Tibial artery (tissue), 4 donors: ENCODE results near the gene SIK2.

Experiments
- DNase-seq, 2 donors: peaks; one replicate each; pipeline ENCODE4 v3.0.0-alpha.2; 2019
- H3K27ac ChIP-seq, 2 donors: fragments of 200-600 bp; sonication (generic) in 1 of 2; 1 replicate in 1 of 2; 2 replicates in 1 of 2; pipeline ENCODE4 v1.5.1; 2018 to 2019; ENCODE audit warnings: mild to moderate bottlenecking in 1 of 2
- H3K27me3 ChIP-seq, 2 donors: fragments of 200-600 bp; sonication (generic) in 1 of 2; one replicate each; pipeline versions ENCODE4 v1.5.1 to v1.6.0; 2016 to 2019
- H3K36me3 ChIP-seq, 3 donors: fragments of 200-600 bp; sonication (generic) in 2 of 3; one replicate each; pipeline ENCODE4 v1.5.1; 2016 to 2019; ENCODE audit warnings: mild to moderate bottlenecking in 2 of 3
- H3K4me1 ChIP-seq, 4 donors: fragments of 200-600 bp; sonication (generic) in 2 of 4; 1 replicate in 3 of 4; 2 replicates in 1 of 4; pipeline ENCODE4 v1.5.1; 2016 to 2019
- H3K4me3 ChIP-seq, 2 donors: fragments of 200-600 bp; sonication (generic) in 1 of 2; 1 replicate in 1 of 2; 2 replicates in 1 of 2; pipeline ENCODE4 v1.5.1; 2018 to 2019; ENCODE audit warnings: mild to moderate bottlenecking in 2 of 2
- H3K9me3 ChIP-seq, 3 donors: fragments of 200-600 bp; sonication (generic) in 1 of 3; one replicate each; pipeline ENCODE4 v1.5.1; 2016 to 2019
- intact Hi-C: fragments of 100-400 bp; cut with DNase I; formaldehyde crosslinking; loops from one replicate; pipeline ENCODE4 v1.15.0; 2023; ENCODE audit warnings: low total_unique reads
- TF ChIP-seq, protein P1 (sequence below), 2 experiments: fragments of 200-600 bp in 1 of 2; fragments of 450-650 bp in 1 of 2; IDR thresholded peaks; one replicate each; pipeline ENCODE4 v1.5.1; 2017 to 2019; ENCODE audit warnings: antibody characterized with exemption in 2 of 2, mild to moderate bottlenecking in 1 of 2, moderate library complexity in 1 of 2

SIK2 gene

DNA sequence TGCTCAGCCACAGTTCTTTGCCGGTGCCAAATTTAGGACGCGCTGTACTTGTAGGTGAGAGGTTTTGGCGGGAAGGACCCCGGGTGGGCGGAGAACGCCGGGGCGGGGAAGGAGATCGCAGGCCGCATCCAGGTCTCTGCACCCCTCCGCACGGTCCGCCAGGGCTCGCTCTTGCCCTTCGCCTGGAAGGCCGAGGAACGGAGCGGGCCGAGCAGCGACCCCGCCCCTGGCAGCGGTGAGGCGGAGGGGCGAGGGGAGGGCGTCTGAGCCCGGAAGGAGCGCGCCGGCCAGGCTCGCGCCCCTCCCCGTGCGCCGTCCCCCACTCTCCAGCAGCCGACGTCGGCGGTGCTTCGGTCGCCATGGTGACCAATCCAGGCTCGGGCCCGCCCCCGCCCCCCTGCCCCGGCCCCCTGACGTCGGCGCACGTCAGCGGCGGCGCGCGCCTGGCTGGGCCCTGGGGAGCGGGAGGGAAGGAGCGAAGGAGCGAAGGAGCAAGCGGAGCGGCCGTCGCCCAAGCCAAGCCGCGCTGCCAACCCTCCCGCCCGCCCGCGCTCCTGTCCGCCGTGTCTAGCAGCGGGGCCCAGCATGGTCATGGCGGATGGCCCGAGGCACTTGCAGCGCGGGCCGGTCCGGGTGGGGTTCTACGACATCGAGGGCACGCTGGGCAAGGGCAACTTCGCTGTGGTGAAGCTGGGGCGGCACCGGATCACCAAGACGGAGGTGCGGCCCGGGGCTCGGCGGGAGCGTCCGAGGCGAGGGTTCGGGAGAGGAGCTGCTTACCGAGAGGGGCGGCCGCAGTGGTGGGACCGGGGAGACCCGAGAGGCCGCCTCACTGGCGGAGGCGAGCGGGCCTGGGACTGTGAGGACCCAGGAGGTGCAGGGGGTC lies at the start of gene SIK2:
SIK2 (plus strand) TSS at position 471 of the 886 bp plus-strand sequence; CDS start at position 586, 115 bp downstream.
- TF ChIP-seq, protein P1, sequence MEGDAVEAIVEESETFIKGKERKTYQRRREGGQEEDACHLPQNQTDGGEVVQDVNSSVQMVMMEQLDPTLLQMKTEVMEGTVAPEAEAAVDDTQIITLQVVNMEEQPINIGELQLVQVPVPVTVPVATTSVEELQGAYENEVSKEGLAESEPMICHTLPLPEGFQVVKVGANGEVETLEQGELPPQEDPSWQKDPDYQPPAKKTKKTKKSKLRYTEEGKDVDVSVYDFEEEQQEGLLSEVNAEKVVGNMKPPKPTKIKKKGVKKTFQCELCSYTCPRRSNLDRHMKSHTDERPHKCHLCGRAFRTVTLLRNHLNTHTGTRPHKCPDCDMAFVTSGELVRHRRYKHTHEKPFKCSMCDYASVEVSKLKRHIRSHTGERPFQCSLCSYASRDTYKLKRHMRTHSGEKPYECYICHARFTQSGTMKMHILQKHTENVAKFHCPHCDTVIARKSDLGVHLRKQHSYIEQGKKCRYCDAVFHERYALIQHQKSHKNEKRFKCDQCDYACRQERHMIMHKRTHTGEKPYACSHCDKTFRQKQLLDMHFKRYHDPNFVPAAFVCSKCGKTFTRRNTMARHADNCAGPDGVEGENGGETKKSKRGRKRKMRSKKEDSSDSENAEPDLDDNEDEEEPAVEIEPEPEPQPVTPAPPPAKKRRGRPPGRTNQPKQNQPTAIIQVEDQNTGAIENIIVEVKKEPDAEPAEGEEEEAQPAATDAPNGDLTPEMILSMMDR (IDR thresholded peaks at IDR 0.05), result peak; percentile 95 to 97
- intact Hi-C loops, result loop anchor here (2.0 to 5.0 kb wide), 3 partner anchors 35 to 240 kb away; no protein-coding TSS in a partner anchor
- H3K4me3 ChIP-seq, result peak within 1 kb of the TSS; percentile 83 to 93
- H3K9me3 ChIP-seq, result no peaks in the 10 kb centered on the region
- peak within 1 kb of the TSS; percentile 98 to 99 for H3K27ac ChIP-seq
- H3K27me3 ChIP-seq, result no peaks in the 10 kb centered on the region
- DNase-seq, result peak; percentile 90 to 97
- no peaks in the 10 kb centered on the region for H3K36me3 ChIP-seq
- H3K4me1 ChIP-seq, result peaks cover 0 to 20% (median 11%) of the 10 kb centered on the region in 4 donors

DNA sequence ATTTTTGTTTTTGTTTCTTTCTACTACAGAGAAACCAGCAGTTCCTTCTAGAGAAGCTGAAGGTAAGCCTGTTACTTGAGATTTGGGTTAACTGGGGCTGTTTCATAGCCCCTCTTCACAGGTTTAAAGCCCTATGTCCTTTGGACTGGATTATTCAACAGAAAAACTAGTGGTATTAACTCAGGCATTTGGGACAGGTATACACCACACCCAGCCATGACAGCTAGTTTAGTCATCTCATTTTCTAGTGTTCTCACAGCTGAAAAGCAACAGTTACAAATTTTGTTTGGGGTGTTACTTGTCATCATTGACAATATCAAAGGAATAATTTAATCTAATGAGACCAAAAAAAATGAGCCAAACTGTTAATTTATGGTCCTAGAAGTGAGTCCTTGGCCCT lies 47.7 kb upstream of the SIK2 start:
- H3K36me3 ChIP-seq, result peaks cover 0 to 17% (median 10%) of the 10 kb centered on the region in 3 donors
- H3K4me3 ChIP-seq, result no peak overlapping the region
- peaks cover 0 to 21% (median 0%) of the 10 kb centered on the region in 4 donors for H3K4me1 ChIP-seq
- TF ChIP-seq, protein P1 (IDR thresholded peaks at IDR 0.05), result no peak
- no peak for DNase-seq
- no peak overlapping the region for H3K27ac ChIP-seq
- no peaks in the 10 kb centered on the region for H3K27me3 ChIP-seq
- no peaks in the 10 kb centered on the region for H3K9me3 ChIP-seq
- intact Hi-C loops, result no loop called here

- H3K9me3 ChIP-seq, result no peaks in the 10 kb centered on the region
- H3K36me3 ChIP-seq, result peaks cover 0 to 17% (median 16%) of the 10 kb centered on the region in 3 donors
- TF ChIP-seq, protein P1 (IDR thresholded peaks at IDR 0.05), result no peak
- H3K4me3 ChIP-seq, result no peak overlapping the region
- H3K27me3 ChIP-seq, result no peaks in the 10 kb centered on the region
- DNase-seq, result no peak
- intact Hi-C loops, result no loop called here
- H3K27ac ChIP-seq, result no peak overlapping the region
- peaks cover 0 to 21% (median 0%) of the 10 kb centered on the region in 4 donors for H3K4me1 ChIP-seq
Observed at GRCh38 chr11:111555255-111555654, 47.0 kb upstream of the SIK2 start.

DNA sequence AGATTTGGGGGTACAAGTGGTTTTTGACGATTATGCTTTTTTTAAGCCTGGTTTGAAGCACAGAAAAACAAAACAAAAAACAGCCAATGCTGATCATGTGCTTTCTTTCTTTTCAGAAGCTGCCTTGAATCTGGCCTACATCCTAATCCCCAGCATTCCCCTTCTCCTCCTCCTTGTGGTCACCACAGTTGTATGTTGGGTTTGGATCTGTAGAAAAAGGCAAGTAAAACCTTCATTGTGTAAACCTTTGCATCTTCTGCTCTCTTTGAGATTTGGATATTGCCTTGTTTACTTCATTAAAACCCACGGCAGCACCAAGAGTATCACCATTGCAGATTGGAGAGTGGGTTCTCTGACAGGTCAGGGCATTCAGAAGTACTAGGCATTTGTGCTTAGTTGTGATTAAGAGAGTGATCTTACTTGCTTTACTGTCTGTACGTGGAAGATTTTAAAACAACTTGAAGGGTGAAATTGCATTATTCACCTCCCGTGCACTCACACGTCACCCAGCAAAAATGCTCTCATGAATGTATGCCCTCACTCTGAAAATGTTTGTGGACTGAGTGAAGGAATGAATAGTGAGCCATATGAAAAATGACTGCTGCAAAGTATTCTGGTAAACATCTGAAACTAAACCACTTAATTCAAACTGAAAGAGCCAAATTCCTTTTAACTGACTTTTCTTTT lies 44.7 kb upstream of the SIK2 start:
- Histone ChIP-seq H3K36me3 (peaks cover 0 to 26% (median 24%) of the 10 kb centered on the region in 3 donors), H3K4me1 (peaks cover 0 to 21% (median 0%) of the 10 kb centered on the region in 4 donors), H3K4me3 (no peak overlapping the region), H3K9me3 (no peaks in the 10 kb centered on the region), H3K27me3 (no peaks in the 10 kb centered on the region), H3K27ac (peak overlapping the region; percentile 2 to 52)
- DNase-seq, result no peak
- intact Hi-C loops, result no loop called here
- TF ChIP-seq, protein P1 (IDR thresholded peaks at IDR 0.05), result no peak

DNA sequence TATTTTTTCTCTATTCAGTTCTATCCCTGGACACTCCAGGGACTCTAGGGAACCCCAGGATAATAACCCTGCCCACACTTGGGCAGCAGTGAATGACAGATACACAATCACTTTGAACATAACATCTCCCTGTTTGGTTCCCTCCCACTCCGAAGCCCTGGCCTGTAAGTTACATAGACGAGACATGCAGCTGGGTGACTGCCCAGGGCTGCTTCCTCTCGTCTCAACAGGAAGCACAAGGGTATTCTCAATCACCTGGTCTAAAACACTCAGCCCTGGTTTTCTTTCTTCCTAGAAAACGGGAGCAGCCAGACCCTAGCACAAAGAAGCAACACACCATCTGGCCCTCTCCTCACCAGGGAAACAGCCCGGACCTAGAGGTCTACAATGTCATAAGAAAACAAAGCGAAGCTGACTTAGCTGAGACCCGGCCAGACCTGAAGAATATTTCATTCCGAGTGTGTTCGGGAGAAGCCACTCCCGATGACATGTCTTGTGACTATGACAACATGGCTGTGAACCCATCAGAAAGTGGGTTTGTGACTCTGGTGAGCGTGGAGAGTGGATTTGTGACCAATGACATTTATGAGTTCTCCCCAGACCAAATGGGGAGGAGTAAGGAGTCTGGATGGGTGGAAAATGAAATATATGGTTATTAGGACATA lies 42.3 kb upstream of the SIK2 start:
- peaks cover 0 to 31% (median 24%) of the 10 kb centered on the region in 3 donors for H3K36me3 ChIP-seq
- H3K27ac ChIP-seq, result no peak overlapping the region
- H3K27me3 ChIP-seq, result no peaks in the 10 kb centered on the region
- H3K4me1 ChIP-seq, result peaks cover 0 to 20% (median 0%) of the 10 kb centered on the region in 4 donors
- TF ChIP-seq, protein P1 (IDR thresholded peaks at IDR 0.05), result no peak
- DNase-seq, result no peak
- intact Hi-C loops, result no loop called here
- no peak overlapping the region for H3K4me3 ChIP-seq
- no peaks in the 10 kb centered on the region for H3K9me3 ChIP-seq
